OCI-LY3 (cell line): ENCODE data around the gene TRH.

Experiments
- CTCF ChIP-seq: fragments of 200-600, 300-600 bp; sonication (generic); IDR thresholded peaks from 2 replicates; pipeline ENCODE4 v1.5.1; 2014; ENCODE audit warnings: antibody characterized with exemption, low read length, low read depth
- EZH2phosphoT487 ChIP-seq: fragments of 200-600 bp; shearing (Covaris generic); IDR thresholded peaks from 2 replicates; pipeline ENCODE4 v1.6.1; 2018; ENCODE audit warnings: antibody characterized with exemption, mixed run types, low read depth

GRCh38 chr3:129944709-129945108 lies 29.8 kb upstream of the TRH start:
- TF ChIP-seq CTCF (no peak), EZH2phosphoT487 (no peak)
